ENCODE measurements around the gene EPB41L2.

DNA sequence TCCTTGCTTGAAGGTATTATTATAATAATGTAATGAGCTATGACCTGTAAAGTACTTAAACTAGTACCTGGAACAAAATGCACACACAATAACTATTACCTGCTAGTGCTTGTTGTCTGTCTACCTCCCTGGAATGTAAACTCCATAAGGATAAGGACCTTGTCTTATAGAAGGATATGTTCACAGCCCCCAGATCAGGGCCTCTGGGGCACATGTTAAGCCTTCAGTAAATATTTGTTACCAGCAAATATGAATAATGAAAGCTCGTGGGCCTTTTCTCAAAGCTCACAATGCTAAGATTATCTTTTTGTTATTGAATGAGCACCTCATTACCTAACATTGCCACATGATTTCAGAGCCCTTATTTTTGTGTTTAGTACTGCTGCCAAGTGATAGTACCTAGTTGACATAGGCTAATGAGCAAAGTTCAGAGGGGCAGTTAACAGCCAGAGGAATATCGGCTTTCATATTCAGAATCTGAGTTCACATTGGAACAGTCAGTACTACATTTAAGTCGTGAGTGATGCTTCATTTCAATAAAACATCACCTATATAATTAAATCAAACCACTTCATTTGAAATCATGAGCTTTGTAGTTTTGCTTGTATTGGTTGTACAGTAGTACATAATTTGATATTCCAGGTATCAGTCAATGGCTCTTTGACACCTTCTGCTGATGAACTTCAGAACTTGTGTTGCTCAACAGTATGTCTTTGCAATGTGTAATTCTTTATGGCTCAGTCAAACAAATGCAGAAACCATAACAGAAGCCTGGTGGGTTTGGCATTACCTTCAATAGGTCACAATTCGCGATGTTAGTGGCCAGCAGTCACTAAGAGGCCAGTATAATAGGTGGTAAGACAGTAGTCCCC, 247.6 kb downstream of the EPB41L2 start:
- TF ChIP-seq CTCF (IDR thresholded peaks at IDR 0.05; ENCODE audit: poor library complexity) (no peak), EZH2 (IDR thresholded peaks at IDR 0.05; ENCODE audit: borderline replicate concordance) (no peak)
